ENCODE results near the gene WEE2.
"Not testable (repeated sequence)": the region's sequence is repeated elsewhere in the genome, so short reads cannot be mapped to it uniquely, and the experiment has no call there.

The WEE2 gene

DNA sequence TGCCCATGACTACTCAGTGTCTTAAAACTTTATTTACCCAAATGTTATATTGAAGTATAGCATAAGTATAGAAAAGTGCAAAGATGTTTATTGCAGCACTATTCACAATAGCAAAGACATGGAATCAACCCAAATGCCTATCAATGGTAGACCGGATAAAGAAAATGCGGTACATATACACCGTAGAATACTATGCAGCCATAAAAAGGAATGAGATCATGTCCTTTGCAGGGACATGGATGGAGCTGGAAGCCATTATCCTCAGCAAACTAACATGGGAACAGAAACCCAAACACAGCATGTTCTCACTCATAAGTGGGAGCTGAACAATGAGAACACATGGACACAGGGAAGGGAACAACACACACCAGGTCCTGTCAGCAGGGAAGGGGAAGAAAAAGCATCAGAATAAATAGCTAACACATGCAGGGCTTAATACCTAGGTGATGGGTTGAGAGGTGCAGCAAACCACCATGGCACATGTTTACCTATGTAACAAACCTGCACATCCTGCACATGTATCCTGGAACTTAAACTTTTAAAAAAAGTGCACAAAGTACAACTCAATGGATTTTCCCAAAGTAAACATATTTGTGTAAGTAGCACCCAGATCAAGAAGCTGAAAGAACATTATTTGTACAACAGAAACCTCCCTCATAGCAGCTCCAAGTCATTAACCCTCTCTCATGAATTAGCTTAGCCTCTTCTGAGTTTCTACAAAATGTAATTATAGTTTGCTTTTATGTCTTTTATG, 18.9 kb upstream of the WEE2 start:
- not testable (repeated sequence) for DNase-seq (ENCODE audit: low read depth in 2 of 2, low spot score in 1 of 2)

DNA sequence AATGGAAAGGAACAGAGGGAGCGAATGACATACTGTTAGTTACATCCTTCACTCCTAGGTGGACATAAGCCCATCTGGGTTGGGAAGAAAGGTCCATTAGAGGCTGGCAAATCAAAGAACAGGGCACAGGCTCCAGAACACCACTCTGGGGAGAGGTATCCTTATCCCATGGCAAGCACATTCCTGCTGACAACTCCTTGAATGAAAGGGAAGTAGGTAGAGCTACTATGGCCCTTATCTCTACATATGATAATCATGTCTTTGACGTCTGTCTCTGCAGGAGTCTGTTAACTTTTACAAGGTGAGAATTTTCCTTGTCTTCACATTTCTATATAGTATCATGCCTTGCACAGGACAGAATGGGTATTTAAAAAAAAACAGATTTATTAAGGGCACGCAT, 16.6 kb upstream of the WEE2 start:
- no peak for DNase-seq (ENCODE audit: low read depth in 2 of 2, low spot score in 1 of 2)

- DNase-seq (ENCODE audit: low read depth in 2 of 2, low spot score in 1 of 2): no peak
Measured at GRCh38 chr7:141691961-141692360, 16.2 kb upstream of the WEE2 start.

- DNase-seq (ENCODE audit: low read depth in 2 of 2, low spot score in 1 of 2): no peak
Measured at GRCh38 chr7:141693082-141693481, 15.1 kb upstream of the WEE2 start.

DNA sequence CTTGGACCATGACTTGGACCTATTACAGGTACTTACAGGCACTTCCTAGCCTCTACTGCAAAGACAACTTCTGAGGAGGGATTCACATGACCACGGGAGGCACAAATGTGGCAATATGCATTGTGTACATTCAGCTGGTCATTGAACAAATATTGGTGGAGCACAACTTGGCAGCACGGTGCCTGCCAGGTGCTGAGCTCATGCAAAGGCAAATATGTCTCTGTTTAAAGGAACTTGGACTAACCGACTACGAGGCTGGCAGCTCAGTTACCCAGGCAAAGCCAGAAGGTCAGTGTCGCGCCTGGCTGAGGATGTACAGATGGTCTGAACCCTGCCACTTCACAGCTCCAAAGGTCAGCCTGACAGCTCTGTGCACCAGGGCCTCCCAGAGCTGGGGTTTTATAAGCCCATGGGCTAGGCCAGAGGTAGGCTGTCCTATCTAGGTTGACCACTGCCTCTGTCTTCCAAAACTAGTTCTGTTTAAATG, 12.3 kb upstream of the WEE2 start:
- no peak for DNase-seq (ENCODE audit: low read depth in 2 of 2, low spot score in 1 of 2)

- DNase-seq (ENCODE audit: low read depth in 2 of 2, low spot score in 1 of 2): no peak
Measured at GRCh38 chr7:141696348-141696747, 11.8 kb upstream of the WEE2 start.

- DNase-seq (ENCODE audit: low read depth in 2 of 2, low spot score in 1 of 2): no peak
Measured at GRCh38 chr7:141697211-141697871, 10.8 kb upstream of the WEE2 start.

DNA sequence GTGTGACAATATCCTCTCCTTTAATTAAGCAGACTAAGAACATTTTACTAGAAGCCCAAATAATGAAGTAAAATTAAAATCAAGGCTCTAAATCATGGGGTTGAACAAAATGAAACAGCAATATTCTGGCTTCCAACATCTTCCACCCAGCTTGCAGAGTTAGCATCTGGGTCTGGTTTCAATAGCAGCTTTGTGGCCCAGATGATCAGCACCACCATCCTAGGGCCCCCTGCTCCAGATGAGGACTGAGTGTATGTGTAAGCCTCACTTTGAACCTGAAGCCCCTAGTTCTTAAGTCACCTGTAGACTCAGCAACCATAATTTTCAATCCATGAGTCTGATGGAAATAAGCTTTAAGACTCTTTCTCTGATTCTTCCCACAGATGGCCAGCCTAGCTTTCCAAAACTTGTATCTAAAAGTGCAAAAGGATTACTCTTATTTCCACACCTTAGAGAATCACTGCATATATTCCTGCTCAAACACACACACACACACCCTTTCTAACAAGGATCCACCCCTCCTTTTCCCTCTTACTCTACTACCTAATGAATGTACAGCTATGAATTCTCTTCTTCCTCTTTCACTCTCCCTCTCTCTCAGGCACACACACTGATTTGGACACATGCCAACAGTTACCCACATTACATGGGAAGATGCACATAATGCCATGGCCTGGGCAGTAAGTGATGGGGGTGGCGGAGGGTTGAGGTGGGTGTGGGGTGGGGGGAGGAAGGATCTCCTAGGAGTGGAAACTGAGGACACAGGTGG, 9.7 kb upstream of the WEE2 start:
- no peak for DNase-seq (ENCODE audit: low read depth in 2 of 2, low spot score in 1 of 2)

GRCh38 chr7:141699860-141700259, 8.3 kb upstream of the WEE2 start:
- DNase-seq (ENCODE audit: low read depth in 2 of 2, low spot score in 1 of 2): no peak

DNA sequence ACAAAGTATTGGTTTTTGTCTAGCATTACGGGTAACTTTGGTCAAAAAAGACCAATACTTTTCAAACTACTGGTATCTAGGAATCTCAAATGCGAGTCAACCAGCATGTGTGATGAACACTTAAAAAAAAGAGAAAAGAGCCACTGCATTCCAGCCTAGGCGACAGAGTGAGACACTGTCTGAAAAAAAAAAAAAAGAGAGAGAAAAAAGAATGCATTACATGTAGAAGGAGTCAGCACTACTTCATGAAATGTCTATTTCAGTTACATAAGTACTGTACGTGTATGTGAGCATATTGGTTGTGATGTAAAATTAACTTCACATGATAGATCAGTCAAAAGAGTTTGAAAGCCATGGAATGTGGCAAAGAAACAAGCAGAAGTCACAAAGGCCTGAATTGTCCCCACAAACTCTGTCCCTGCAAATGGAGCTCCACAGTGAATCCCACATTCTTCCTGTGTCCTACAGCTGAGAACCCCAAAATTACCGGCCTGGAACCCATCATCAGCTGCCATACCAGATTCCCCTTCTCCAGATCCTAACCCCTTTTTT, 7.8 kb upstream of the WEE2 start:
- DNase-seq (ENCODE audit: low read depth in 2 of 2, low spot score in 1 of 2): no peak

DNA sequence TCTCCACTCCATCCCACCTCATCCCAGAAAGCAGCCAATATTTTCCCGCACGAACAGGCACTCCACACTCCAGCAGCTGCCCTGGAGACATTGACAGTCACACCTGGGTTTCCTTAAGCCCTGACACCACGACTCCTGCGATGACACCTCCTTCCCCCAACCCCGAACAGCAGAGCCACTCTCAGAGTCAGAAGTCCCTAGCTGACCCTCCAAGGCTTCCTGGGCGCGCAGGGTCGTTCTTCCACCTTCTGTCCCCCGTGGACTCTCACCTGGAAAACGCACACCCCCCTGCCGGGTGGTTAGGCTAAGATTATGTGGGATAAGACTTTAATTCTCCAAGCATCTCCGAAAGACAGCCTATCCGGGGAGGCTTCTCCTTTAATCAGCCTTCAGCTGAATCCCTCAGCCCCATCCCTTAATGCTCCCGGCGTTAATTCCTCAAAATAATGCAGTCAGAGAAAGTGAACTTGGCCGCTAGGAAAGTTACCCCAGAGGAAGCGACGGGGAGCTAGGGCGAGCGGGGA, 7.2 kb upstream of the WEE2 start:
- DNase-seq (ENCODE audit: low read depth in 2 of 2, low spot score in 1 of 2): peak in 1 of 2 donors; percentile 1

- peak; percentile 39 to 52 for DNase-seq (ENCODE audit: low read depth in 2 of 2, low spot score in 1 of 2)
Measured at GRCh38 chr7:141701489-141702046, 6.6 kb upstream of the WEE2 start.

DNA sequence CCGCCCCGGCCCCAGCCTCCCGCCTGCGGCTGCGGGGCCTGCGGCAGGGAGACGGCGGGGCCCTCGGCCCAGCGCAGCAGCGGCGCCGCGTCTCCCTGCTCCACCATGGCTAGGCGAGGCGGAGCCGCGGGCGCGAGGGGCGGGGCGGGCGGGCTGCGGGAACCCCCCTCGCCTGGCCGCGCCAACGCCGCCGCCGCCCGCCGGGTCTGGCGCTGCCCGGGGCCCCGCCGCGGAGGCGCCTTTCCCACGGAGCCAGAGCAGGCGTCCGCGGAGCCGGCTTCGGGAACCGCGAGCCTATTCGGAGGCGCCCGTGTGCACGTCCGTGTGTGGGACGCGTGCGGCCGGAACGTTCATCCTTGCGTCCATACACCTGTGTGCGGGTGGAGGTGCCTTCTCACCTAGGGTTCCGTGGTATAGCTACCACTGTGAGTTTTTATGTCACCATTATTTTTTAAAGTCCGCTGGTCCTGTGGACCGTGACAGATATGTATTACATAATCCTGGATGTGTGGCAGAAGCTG, 6.0 kb upstream of the WEE2 start, which contains the start of gene DENND11:
DENND11 (minus strand) TSS at position 120 of the 521 bp plus-strand sequence; CDS start at position 107, 13 bp downstream.
- peak; percentile 5 to 9 for DNase-seq (ENCODE audit: low read depth in 2 of 2, low spot score in 1 of 2)

GRCh38 chr7:141702892-141703291, 5.3 kb upstream of the WEE2 start:
- no peak for DNase-seq (ENCODE audit: low read depth in 2 of 2, low spot score in 1 of 2)

- no peak for DNase-seq (ENCODE audit: low read depth in 2 of 2, low spot score in 1 of 2)
Measured at GRCh38 chr7:141704112-141704511, 4.0 kb upstream of the WEE2 start.

- no peak for DNase-seq (ENCODE audit: low read depth in 2 of 2, low spot score in 1 of 2)
Measured at GRCh38 chr7:141704741-141705140, 3.4 kb upstream of the WEE2 start.

DNA sequence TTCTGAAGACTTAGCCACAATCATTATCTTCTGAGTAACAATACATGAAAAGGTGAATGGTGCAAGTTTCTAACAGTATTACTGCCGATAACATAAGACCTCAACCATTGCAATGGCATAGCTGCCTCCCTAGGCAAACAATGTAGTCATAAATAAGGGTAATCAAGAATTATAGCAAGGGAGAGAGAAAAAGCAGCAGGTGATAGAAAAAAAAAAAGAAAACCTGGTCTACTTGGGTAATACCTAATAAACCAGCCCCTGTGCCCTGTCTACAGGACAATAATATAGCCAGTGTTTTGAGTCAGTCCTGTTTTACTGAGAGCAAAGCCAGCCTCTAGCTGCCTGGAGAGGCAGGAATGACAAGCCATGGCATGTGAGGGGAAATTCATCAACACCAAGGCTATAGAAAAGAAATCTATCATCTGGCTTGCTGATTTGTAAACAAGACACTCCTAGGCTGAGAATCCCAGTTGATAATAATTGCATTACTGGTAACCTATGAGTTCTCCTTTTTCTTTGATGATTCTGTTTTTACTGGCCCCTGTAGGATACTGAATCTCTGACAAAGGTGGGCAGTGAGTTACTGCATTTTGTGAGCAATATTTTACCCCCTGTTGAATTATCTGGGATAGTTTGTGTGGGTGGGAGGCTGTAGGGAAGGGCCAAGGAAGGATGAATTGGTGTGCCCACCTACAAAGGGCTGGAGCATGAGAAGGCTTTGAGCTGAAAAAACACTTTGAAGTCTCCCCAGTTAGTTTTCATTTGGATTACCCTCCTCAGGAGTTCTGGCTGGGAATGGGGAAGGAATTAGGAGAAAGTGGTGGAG, 1.7 kb upstream of the WEE2 start:
- DNase-seq (ENCODE audit: low read depth in 2 of 2, low spot score in 1 of 2): no peak

DNA sequence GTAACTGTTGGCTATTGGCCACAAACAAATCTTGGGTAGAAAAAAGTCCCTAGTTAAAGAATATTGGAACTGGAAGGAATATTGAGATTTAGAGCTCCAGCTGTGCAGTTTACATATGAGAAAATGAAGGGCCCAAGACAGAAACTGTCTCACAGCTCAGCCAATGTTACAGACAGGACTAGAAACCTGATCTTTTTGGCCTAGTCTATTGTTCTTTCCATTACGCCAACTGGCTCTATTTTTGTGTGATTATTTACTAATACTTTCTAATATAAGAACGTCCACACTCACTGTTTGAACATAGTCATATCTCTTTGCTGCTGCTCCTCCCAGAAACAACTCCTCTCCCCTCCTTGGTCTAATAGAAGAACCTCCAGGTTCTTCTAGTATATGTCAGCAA, 1.2 kb downstream of the WEE2 start:
- no peak for DNase-seq (ENCODE audit: low read depth in 2 of 2, low spot score in 1 of 2)

- DNase-seq (ENCODE audit: low read depth in 2 of 2, low spot score in 1 of 2): no peak
Measured at GRCh38 chr7:141709749-141710148, 1.6 kb downstream of the WEE2 start.

DNA sequence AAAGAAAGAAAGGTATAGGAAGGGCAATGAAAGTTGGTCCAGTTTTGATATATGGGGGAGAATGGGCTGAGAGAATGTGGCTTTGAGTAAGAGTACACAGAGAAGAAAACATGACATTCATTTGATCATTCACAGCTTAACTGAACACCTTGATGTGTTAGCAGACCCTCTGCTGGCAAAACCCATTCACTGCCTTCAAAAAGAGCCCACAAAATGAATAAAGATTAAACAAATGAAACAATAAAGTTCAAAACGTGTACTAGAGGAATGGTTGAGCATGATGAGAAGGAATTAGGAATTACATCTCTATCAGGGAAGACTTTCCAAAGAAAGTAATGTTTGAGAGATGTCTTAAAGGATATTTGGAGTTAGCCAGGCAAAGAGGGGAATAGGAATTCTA, 2.1 kb downstream of the WEE2 start:
- DNase-seq (ENCODE audit: low read depth in 2 of 2, low spot score in 1 of 2): no peak
